CD4-positive, alpha-beta T cell treated with Interleukin-10 for 1 hour (primary cell): ENCODE measurements around the gene AMFR.

Experiments used
- DNase-seq: peaks from one replicate; pipeline ENCODE4 v3.0.0-alpha.2; 2020

Gene AMFR

GRCh38 chr16:56425439-56425832 lies at the start of gene AMFR:
Gene AMFR, minus strand, starts transcription at chr16:56425545. Its CDS starts 218 bp downstream, at chr16:56425327.
- DNase-seq = peak; percentile 78

- no peak for DNase-seq
Measured at GRCh38 chr16:56470666-56471065, 45.3 kb upstream of the AMFR start.

- DNase-seq = no peak
Measured at GRCh38 chr16:56470232-56470631, 44.9 kb upstream of the AMFR start.

- DNase-seq = no peak
Measured at GRCh38 chr16:56469748-56470147, 44.4 kb upstream of the AMFR start.

GRCh38 chr16:56468800-56469199 lies 43.5 kb upstream of the AMFR start:
- no peak for DNase-seq

DNA sequence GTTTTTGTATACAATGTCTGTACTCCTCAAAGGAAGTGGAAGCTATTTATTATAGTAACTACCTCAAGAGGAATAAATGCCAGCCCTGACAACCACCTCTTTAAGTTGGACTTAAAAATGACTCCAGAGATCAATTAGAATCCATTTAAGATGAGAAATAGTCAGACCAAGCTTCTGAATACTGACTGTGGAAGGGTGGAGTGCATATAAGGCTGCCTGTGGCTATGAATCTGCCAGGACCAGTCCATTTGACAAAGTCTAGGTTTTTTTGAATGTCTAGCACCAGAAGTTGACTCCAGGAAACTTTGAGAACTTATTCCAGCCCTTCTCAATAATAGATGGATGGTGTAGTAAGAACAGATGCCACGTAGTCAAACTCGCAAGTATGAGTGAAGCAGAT lies 41.0 kb upstream of the AMFR start:
- DNase-seq = no peak

- DNase-seq = no peak
Measured at GRCh38 chr16:56463153-56463552, 37.8 kb upstream of the AMFR start.

GRCh38 chr16:56462064-56462796 lies 36.9 kb upstream of the AMFR start:
- no peak for DNase-seq

- no peak for DNase-seq
Measured at GRCh38 chr16:56460101-56460500, 34.8 kb upstream of the AMFR start.

- no peak for DNase-seq
Measured at GRCh38 chr16:56457927-56458470, 32.7 kb upstream of the AMFR start.

DNA sequence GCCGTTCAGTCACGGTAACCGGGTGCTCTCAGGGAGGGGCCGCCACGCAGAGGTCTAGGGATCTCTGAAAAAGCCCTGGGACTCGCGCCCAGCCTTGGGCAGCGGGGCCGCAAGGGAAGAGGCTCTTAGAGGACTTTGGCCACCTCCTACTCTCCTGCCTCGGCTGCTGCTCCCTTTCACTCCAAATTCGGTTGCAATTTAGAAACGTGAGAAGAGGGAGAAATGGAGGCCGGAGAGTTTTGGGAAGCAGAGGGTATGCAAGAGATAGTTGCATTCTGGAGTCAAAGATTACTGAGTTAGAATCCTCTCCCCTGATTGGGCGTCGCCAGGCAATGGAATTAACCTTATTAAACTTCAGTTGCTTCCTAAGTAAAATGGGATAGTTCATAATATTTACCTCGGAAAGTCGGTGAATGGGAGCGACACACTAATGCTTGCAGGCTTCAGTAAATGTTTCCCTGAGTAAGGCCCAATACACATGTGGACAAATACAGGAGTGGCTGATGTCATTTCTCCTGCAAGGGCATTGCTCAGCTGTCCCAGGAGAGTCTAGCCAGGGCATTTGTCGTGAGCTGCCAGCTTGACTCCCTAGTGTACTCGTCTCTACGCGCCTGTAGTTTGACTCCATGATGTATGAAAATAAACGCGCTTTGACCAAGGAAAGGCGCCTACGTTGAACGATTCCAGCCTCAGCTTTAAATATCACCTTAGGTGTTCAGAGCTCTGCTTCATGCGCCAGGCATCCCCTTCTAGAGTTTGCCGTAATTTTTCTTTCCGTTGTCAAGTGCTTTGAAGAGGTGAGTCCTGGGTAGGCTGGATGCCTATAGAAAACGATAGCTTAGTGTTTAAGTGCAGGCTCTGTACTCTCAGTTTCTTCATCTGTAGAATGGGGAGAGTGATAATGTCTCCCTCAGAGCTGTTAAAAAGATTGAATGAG lies 26.7 kb upstream of the AMFR start:
- DNase-seq = peak; percentile 8

- DNase-seq = peak; percentile 95
Measured at GRCh38 chr16:56450986-56451752, 25.8 kb upstream of the AMFR start, which contains the start of the genes NUDT21 and OGFOD1. Gene NUDT21, minus strand, starts transcription at chr16:56451332. Its CDS starts 130 bp downstream, at chr16:56451202. Gene OGFOD1, plus strand, starts transcription at chr16:56451554. Its CDS starts 59 bp downstream, at chr16:56451613.

- no peak for DNase-seq
Measured at GRCh38 chr16:56450275-56450985, 25.1 kb upstream of the AMFR start.

DNA sequence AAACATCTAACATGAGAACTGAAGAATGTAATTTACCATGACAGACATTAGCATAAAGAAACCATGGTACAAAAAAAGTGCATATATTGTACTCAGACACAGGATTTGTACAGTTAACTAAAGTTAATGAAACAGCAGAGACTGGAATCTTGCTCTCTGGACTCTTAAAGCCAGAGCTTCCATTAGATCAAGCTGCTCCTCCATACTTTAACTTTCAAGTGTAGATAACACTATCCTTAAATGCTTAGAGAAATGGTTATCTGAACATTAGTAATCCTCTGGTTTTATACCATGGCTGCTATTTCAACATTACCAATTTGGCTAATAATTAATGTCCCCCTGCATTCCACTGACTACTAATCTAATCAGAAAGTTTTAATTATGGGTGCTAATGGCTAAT lies 22.7 kb upstream of the AMFR start:
- no peak for DNase-seq

- DNase-seq = no peak
Measured at GRCh38 chr16:56447286-56447685, 21.9 kb upstream of the AMFR start.

DNA sequence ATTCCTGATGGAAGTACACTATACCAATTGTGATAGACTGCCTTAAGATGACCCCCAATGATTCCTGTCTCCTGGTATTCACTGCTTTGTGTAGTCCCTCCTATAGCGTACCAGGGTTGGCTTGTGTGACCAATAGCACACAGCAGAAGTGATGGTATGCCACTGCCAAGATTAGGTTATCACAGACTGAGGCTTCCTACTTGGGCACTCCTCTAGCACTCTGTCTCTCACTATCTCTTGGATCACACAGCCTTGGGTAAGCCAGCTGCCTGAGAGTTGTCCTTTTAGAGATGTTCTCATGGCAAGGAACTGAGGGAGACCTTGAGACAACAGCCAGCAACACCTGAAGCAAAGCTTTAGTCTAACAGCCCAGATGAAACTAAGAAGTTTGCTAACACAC lies 12.7 kb upstream of the AMFR start:
- no peak for DNase-seq

DNA sequence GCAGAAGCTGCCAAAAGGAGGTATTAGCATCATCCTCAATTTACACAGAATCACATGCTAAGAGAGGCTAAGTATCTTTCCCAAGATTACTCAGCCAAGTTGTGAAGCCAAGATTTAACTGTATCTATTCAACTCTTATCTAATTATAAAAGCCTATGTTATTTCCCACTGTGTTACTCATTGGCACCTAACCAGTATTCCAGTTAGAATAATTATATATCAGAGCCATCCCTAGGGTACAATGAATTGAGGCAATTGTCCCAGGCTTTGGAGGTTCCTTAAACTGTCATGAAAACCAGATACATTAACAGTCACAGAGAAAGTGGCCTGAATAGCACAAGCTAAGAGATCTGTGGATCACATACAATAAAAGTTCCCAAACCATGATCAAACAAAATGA lies 10.9 kb upstream of the AMFR start:
- DNase-seq = no peak

GRCh38 chr16:56428091-56428490 lies 2.7 kb upstream of the AMFR start:
- no peak for DNase-seq

GRCh38 chr16:56426585-56426984 lies 1.2 kb upstream of the AMFR start:
- no peak for DNase-seq

DNA sequence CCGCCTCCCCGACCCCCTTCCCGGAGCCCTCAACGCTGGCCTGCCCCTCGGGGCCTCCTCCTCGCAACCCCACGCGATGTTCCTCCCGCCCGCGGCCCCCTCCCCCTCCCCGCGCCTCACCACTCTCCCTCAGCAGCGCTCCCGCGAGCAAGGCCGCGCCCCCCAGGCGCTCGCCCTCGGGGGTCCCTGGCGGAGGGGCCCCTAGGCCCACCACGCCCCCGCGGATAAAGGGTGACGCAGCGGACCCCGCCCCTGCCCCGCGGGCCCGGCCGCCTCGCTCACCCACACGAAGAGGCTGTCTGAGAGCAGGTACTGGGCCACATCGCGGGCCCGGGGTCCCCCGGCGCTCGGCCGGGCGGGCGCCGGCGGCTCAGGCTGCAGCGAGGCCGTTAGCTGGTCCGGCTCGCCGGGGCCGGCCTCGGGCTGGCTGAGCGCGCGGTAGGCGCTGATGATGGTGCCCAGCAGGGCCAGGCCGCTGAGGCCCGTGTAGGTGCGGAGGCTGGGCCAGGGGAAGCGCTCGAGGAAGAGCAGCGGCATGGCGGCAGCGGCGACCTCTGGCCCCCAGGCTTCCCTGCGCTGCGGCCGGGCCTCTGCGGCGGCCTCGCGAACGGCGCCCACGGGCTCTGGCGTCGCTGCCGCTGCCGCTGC lies 430 bp downstream of the AMFR start:
- peak; percentile 38 for DNase-seq

DNA sequence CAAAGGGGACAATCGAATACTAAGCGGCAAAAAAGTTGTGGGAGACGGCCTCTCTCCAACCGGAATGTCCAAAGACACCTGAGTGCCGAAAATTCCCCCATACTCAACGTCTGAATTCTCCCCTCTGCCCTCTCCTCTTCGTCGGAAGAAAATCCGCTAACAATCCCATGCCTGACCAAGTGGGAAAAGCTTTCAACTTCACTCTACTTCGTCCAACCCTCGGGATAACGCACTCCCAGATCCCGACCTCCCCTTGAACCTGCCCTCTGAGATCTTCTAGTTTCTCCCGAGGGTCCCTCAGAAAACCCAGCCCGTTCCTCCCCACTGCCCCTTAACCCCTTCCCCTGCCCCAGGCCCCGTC lies 961 bp downstream of the AMFR start:
- DNase-seq = no peak
